ENCODE measurements around the gene SOX1. TPM values are rescaled to one million over a fixed set of nuclear protein-coding genes. Genes with fewer than 3 reads are reported as not detected.

Gene SOX1
- total RNA-seq, 1 donor from 2014 or later = not detected

- Mint-ChIP-seq H3K27me3 (ENCODE audit: low read depth) (peaks cover 94% of the 10 kb centered on the region), H3K27ac (no peak overlapping the region), H3K9me3 (no peaks in the 10 kb centered on the region), H3K36me3 (peaks cover 2% of the 10 kb centered on the region), H3K4me1 (peaks cover 6% of the 10 kb centered on the region), H3K4me3 (no peak overlapping the region)
- TF ChIP-seq CTCF (IDR thresholded peaks at IDR 0.05; ENCODE audit: unreplicated experiment) = no peak
- DNase-seq (ENCODE audit: low spot score in 2 of 2, unreplicated experiment in 2 of 2) = no peak
Measured at GRCh38 chr13:112062072-112062567, 4.8 kb upstream of the SOX1 start.

GRCh38 chr13:112062571-112063570, 4.1 kb upstream of the SOX1 start:
- no peak overlapping the region for H3K27ac Mint-ChIP-seq
- TF ChIP-seq CTCF (IDR thresholded peaks at IDR 0.05; ENCODE audit: unreplicated experiment) = peak; percentile 55
- peak in 1 of 2 experiments; percentile 68 for DNase-seq (ENCODE audit: low spot score in 2 of 2, unreplicated experiment in 2 of 2)
- peaks cover 2% of the 10 kb centered on the region for H3K36me3 Mint-ChIP-seq
- peaks cover 6% of the 10 kb centered on the region for H3K4me1 Mint-ChIP-seq
- H3K4me3 Mint-ChIP-seq = peak overlapping the region; percentile 38
- peaks cover 93% of the 10 kb centered on the region for H3K27me3 Mint-ChIP-seq (ENCODE audit: low read depth)
- H3K9me3 Mint-ChIP-seq = no peaks in the 10 kb centered on the region

GRCh38 chr13:112063807-112064206, 3.1 kb upstream of the SOX1 start:
- no peak overlapping the region for H3K27ac Mint-ChIP-seq
- no peak for TF ChIP-seq CTCF (IDR thresholded peaks at IDR 0.05; ENCODE audit: unreplicated experiment)
- peaks cover 85% of the 10 kb centered on the region for H3K27me3 Mint-ChIP-seq (ENCODE audit: low read depth)
- H3K9me3 Mint-ChIP-seq = no peaks in the 10 kb centered on the region
- DNase-seq (ENCODE audit: low spot score in 2 of 2, unreplicated experiment in 2 of 2) = no peak
- peaks cover 7% of the 10 kb centered on the region for H3K4me1 Mint-ChIP-seq
- peaks cover 2% of the 10 kb centered on the region for H3K36me3 Mint-ChIP-seq
- H3K4me3 Mint-ChIP-seq = no peak overlapping the region

- H3K36me3 Mint-ChIP-seq = peaks cover 2% of the 10 kb centered on the region
Measured at GRCh38 chr13:112064222-112064621, 2.7 kb upstream of the SOX1 start.

GRCh38 chr13:112065521-112065866, 1.5 kb upstream of the SOX1 start:
- H3K27ac Mint-ChIP-seq = no peak overlapping the region

More at GRCh38 chr13:112064222-112064621, 2.7 kb upstream of the SOX1 start:
- no peak for DNase-seq (ENCODE audit: low spot score in 2 of 2, unreplicated experiment in 2 of 2)
- TF ChIP-seq CTCF (IDR thresholded peaks at IDR 0.05; ENCODE audit: unreplicated experiment) = no peak
- H3K9me3 Mint-ChIP-seq = no peaks in the 10 kb centered on the region
- no peak overlapping the region for H3K27ac Mint-ChIP-seq
- peaks cover 10% of the 10 kb centered on the region for H3K4me1 Mint-ChIP-seq
- no peak overlapping the region for H3K4me3 Mint-ChIP-seq
- peaks cover 85% of the 10 kb centered on the region for H3K27me3 Mint-ChIP-seq (ENCODE audit: low read depth)

More at GRCh38 chr13:112065521-112065866, 1.5 kb upstream of the SOX1 start:
- no peaks in the 10 kb centered on the region for H3K9me3 Mint-ChIP-seq
- H3K27me3 Mint-ChIP-seq (ENCODE audit: low read depth) = peaks cover 85% of the 10 kb centered on the region
- DNase-seq (ENCODE audit: low spot score in 2 of 2, unreplicated experiment in 2 of 2) = no peak
- H3K4me1 Mint-ChIP-seq = peaks cover 10% of the 10 kb centered on the region
- TF ChIP-seq CTCF (IDR thresholded peaks at IDR 0.05; ENCODE audit: unreplicated experiment) = no peak
- peak overlapping the region; percentile 61 for H3K4me3 Mint-ChIP-seq
- H3K36me3 Mint-ChIP-seq = peaks cover 2% of the 10 kb centered on the region
